GM21576 (cell line): ENCODE results near the gene ZNF12.
A peak's percentile ranks its signal among the peaks of the same experiment; 100 is the strongest.
"Not testable (repeated sequence)": the region's sequence is repeated elsewhere in the genome, so short reads cannot be mapped to it uniquely, and the experiment has no call there.

ENCODE experiments used
- ATAC-seq: cut with Tn5 transposase; IDR thresholded peaks from one replicate; pipeline ENCODE4 v1.9.1; 2021; ENCODE audit warnings: mild to moderate bottlenecking, moderate library complexity; ENCODE audit not compliant: unreplicated experiment

Gene ZNF12

GRCh38 chr7:6706666-6707407 is at the start of gene ZNF12:
TSS of gene ZNF12 (minus strand) at chr7:6706947. CDS start at chr7:6705173, 1,774 bp downstream.
- peak; percentile 89 for ATAC-seq

DNA sequence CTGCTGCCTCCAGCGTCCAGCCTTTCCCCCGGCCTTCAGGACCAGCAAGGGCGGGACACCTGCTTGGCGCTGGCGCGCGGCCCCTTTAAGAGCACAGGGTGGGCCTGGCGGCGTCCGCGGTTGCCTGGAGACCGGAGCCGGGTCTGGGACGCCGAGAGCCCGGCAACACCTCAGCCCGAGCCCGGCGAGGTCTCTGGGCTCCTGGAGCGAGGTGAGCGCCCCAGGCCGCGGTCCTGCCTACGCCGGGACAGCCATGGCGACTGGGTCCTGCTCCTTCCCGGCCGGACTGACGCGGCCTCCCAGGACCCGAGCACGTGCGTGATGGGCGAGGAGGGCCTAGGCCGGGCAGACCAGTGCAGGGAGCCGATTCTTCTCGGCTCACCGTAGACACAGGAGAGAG is 47.2 kb upstream of the ZNF12 start, which contains the start of gene RSPH10B2:
TSS of gene RSPH10B2 (plus strand) at position 140 of the 400 bp plus-strand sequence. CDS start 3,575 bp downstream, outside the sequence.
- ATAC-seq = not testable (repeated sequence)

GRCh38 chr7:6750173-6750572 is 43.4 kb upstream of the ZNF12 start:
- not testable (repeated sequence) for ATAC-seq

- ATAC-seq = not testable (repeated sequence)
Measured at GRCh38 chr7:6749335-6749734, 42.6 kb upstream of the ZNF12 start.

GRCh38 chr7:6744410-6745100 is 37.8 kb upstream of the ZNF12 start:
- ATAC-seq = not testable (repeated sequence)

DNA sequence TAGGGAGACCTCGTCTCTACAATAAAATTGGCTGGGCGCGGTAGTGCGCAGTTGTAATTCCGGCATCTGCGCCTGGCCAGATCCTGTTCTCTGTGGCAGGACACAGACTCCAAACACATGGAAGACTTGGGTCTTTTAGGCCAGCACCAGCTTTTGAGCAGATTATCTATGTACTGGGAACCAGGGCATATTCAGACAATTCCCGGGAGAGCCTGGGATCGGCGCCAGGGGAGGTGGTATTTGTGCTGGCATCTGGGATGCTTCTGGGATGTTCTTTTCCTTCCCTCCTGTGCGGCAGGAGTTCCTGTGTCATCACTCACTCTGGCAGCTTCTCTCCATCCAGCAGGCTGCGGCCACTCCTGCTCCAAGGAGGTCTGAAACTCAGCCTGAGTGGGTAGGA is 31.7 kb upstream of the ZNF12 start:
- not testable (repeated sequence) for ATAC-seq

- ATAC-seq = no peak
Measured at GRCh38 chr7:6730343-6730633, 23.5 kb upstream of the ZNF12 start.

- peak; percentile 88 for ATAC-seq
Measured at GRCh38 chr7:6729492-6730342, 23.0 kb upstream of the ZNF12 start.

DNA sequence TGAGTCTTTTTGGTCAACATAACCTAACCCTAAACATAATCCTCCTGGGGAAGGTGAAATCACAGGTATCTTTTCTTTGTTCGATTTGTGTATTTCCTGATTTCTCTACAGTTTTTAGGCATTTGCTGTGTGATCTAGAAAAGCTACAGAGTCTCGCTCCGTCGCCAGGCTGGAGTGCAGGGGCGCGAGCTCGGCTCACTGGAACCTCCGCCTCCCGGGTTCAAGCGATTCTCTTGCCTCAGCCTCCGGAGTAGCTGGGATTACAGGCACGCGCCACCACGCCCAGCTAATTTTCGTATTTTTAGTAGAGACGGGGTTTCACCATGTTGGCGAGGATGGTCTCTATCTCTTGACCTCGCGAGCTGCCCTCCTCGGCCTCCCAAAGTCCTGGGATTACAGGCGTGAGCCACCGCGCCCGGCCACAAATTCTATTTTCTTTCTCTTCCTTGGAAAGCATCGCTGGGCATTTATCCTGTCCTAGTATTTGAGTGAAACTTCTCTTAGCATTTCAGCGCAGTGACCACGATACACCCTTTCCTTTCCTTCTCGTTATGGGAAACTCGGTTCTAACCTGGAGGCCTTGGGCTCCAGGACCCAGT is 22.2 kb upstream of the ZNF12 start:
- not testable (repeated sequence) for ATAC-seq

GRCh38 chr7:6727663-6728062 is 20.9 kb upstream of the ZNF12 start:
- ATAC-seq = no peak

GRCh38 chr7:6726341-6726740 is 19.6 kb upstream of the ZNF12 start:
- not testable (repeated sequence) for ATAC-seq

GRCh38 chr7:6725003-6725402 is 18.3 kb upstream of the ZNF12 start:
- ATAC-seq = peak; percentile 73

GRCh38 chr7:6724351-6724750 is 17.6 kb upstream of the ZNF12 start:
- not testable (repeated sequence) for ATAC-seq

DNA sequence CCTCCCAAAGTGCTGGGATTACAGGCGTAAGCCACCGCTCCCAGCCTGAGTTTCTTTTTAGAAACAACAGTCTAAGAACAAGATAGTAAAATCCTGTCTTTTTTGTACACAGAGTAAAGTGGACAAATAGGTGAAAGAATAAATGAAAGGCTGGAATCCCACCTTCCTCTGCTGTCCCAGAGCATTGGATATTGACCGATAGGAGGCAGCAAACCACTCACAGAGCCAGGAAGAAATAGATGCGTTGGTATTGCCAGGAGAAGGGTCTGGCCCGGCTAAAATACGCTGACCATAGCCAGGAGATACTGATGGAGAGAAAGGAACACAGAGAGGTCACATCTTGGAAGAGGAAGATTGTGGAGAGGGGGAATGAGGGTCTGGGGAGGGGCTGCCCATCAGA is 11.4 kb upstream of the ZNF12 start:
- ATAC-seq = no peak

GRCh38 chr7:6715898-6716297 is 9.2 kb upstream of the ZNF12 start:
- ATAC-seq = not testable (repeated sequence)

- ATAC-seq = no peak
Measured at GRCh38 chr7:6714360-6714759, 7.6 kb upstream of the ZNF12 start.

- ATAC-seq = no peak
Measured at GRCh38 chr7:6709808-6710207, 3.1 kb upstream of the ZNF12 start.

DNA sequence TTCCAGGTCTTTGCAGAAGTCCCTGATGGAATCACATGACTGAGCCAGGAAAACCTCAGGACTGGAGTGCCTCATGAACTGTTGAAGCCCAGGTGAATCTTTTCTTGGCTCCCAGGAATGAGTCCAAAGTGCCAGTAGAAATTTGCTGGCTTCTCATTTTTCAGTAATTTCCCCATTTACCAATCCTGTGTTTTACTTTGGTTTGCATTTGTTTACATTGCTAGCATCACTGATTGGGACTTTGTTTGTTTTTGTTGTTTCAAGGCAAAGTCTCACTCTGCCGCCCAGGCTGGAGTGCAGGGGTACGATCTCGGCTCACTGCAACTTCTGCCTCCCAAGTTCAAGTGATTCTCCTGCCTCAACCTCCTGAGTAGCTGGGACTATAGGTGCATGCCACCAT is 1.6 kb upstream of the ZNF12 start:
- ATAC-seq = no peak

DNA sequence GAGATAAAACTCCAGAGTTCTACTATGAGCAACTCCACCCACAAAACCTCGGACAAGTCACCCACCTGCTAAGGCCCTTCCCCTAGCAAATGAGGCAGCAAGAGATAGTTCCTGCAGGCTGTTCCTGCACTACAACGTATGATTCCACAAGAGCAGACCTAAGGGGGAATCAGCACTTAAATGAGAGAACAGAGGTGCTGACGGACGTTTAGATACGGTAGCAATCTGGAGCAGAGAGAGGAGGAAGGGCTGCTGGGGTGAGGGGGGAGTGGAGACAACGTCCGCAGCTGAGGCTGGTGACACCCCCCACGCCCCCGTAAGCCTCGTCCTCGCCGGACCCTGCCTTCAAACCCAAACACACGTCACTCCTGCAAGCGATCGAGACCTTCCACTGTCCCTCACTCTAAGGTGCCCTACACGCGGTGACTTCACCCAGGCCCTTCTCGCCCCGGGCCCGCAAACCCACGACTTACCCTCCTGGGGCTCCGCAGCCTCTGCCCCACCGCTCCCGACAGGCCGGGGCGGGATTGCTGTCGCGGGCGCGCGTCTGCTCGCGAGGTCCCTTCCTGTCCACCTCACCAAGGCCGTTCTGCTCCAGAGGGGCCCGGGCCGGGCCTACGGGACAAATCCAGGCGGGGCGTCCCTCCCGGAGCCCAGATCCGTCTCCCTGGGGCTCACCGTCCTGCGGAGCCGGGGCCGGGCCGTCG is 635 bp downstream of the ZNF12 start:
- ATAC-seq = peak; percentile 24

DNA sequence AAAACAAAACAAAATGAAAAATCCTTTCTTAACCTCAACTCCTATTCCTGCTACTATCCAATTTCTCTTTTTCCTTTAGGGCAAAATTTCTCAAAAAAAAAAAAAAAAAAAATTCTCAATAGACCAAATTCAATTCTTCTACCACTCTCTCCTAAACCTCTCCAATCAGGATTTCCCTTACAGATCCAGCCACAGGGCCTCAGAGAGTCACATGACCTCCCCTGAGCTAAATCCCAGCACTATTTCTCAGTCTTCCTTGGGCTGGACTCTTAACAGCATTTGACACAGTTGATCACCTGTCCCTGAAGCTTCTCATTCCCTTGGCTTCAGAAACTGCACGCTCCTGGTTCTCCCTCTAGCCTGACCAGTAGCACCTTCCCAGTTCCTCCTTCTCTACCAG is 4.9 kb downstream of the ZNF12 start:
- no peak for ATAC-seq
